Dedifferentiated amniotic fluid mesenchymal stem cell (primary cell): Measurements from ENCODE around the gene FRMD8.

ENCODE experiments used
- DNase-seq: peaks from one replicate; pipeline ENCODE4 v3.0.0-alpha.2; 2016; ENCODE audit errors: extremely low spot score

Gene FRMD8

DNA sequence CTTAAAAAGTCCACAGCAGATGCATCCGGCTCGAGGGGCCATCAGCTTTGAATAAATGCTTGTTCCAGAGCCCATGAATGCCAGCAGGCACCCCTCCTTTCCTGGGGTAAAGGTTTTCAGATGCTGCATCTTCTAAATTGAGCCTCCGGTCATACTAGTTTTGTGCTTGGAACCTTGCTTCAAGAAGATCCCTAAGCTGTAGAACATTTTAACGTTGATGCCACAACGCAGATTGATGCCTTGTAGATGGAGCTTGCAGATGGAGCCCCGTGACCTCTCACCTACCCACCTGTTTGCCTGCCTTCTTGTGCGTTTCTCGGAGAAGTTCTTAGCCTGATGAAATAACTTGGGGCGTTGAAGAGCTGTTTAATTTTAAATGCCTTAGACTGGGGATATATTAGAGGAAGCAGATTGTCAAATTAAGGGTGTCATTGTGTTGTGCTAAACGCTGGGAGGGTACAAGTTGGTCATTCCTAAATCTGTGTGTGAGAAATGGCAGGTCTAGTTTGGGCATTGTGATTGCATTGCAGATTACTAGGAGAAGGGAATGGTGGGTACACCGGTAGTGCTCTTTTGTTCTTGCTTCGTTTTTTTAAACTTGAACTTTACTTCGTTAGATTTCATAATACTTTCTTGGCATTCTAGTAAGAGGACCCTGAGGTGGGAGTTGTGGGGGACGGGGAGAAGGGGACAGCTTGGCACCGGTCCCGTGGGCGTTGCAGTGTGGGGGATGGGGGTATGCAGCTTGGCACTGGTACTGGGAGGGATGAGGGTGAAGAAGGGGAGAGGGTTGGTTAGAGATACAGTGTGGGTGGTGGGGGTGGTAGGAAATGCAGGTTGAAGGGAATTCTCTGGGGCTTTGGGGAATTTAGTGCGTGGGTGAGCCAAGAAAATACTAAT is 38.0 kb downstream of the FRMD8 start:
- no peak for DNase-seq

DNA sequence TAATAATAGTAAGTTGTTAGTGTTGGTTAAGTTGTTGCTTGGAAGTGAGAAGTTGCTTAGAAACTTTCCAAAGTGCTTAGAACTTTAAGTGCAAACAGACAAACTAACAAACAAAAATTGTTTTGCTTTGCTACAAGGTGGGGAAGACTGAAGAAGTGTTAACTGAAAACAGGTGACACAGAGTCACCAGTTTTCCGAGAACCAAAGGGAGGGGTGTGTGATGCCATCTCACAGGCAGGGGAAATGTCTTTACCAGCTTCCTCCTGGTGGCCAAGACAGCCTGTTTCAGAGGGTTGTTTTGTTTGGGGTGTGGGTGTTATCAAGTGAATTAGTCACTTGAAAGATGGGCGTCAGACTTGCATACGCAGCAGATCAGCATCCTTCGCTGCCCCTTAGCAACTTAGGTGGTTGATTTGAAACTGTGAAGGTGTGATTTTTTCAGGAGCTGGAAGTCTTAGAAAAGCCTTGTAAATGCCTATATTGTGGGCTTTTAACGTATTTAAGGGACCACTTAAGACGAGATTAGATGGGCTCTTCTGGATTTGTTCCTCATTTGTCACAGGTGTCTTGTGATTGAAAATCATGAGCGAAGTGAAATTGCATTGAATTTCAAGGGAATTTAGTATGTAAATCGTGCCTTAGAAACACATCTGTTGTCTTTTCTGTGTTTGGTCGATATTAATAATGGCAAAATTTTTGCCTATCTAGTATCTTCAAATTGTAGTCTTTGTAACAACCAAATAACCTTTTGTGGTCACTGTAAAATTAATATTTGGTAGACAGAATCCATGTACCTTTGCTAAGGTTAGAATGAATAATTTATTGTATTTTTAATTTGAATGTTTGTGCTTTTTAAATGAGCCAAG is 38.9 kb downstream of the FRMD8 start:
- peak; percentile 57 for DNase-seq

DNA sequence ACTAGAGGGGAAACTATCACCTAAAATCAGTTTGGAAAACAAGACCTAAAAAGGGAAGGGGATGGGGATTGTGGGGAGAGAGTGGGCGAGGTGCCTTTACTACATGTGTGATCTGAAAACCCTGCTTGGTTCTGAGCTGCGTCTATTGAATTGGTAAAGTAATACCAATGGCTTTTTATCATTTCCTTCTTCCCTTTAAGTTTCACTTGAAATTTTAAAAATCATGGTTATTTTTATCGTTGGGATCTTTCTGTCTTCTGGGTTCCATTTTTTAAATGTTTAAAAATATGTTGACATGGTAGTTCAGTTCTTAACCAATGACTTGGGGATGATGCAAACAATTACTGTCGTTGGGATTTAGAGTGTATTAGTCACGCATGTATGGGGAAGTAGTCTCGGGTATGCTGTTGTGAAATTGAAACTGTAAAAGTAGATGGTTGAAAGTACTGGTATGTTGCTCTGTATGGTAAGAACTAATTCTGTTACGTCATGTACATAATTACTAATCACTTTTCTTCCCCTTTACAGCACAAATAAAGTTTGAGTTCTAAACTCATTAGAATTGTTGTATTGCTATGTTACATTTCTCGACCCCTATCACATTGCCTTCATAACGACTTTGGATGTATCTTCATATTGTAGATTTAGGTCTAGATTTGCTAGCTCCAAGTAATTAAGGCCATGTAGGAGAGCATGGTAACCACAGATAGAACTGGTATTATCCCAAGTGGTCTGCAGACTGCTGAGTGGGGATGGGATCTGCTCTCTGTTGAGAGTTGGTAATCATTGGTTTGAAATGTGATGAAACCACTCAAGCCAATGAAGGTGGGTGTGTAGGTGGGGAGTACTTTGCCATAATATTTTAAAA is 39.8 kb downstream of the FRMD8 start:
- DNase-seq = peak; percentile 82

DNA sequence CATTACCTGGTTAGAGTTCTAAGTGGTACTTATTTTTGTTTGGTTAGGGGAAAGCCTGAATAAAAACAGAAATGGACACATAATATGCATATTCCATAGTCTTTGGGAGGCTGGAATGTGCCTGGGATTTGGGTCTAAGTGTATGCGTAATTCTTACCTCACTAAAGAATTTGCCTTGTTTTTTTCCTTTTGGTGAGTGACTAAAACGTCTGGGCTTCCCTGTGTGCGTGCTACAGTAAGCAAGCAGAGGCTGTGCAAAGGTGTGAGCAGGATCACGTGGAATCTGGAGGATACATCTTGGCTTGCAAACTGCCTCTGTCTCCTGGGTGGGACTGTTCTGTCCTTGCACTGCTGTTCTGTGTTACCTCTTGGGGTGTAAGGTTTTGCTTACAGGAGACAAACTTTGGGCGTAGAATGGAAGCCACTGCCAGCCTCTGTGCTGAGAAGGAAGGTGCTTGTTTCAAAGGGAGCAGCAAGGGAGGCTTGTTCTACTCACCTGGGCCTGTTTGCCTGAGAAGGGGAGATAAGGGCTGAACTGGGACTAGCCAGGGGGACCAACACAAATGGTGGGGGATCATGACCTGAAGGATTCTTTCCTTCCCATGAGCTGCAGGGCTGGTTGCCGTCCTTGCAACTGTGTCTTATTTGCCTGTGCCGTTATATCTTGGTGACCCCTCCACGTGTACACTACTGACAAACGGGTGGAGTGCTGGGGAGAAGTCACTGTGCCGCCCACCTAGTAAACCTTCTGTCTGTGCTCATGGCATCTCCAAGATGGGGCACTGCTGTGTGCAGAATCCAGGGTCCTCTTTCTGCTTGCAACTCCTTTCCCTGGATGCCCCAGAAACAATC is 40.6 kb downstream of the FRMD8 start:
- DNase-seq = peak; percentile 63

DNA sequence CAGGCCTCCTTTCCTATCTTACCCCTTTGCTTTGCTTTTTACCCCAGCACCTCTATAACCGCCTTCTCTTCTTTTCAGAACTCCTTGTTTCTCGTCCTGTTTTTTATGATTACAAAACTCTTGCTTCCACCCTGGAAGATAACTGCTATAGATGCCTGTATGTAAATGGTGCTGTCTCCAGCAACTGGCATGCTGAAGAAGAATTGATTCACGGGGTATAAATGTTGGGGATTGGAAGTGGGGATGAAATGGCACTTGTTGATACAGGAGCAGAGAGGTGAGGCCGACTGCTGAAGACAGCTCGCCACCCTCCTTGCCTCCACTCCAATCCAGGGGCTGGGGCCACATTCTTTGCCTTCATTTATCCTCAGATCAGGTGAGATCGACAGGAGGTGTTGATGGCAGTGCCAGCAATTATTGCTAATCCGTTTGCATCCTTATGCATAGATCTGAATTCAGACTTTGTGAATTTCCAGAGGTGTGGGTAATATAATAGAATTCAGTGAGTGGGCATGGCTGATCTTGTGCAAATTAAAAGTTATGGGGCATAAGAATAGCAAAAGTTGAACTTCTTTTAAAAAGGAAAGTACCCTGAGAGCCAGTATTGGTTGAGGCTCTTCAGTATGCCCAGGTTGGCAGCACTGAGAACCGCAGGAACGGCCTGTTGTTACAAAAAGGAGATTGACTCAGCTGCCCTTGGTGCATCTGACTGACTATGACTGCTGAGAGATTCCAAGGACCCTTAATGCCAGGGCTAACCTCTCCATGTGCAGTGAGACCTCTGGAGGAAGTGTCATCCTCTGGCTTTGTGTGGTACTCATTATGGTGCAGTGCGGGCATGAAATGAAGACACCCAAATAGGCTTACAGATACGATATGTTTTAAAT is 41.5 kb downstream of the FRMD8 start:
- peak; percentile 62 for DNase-seq

DNA sequence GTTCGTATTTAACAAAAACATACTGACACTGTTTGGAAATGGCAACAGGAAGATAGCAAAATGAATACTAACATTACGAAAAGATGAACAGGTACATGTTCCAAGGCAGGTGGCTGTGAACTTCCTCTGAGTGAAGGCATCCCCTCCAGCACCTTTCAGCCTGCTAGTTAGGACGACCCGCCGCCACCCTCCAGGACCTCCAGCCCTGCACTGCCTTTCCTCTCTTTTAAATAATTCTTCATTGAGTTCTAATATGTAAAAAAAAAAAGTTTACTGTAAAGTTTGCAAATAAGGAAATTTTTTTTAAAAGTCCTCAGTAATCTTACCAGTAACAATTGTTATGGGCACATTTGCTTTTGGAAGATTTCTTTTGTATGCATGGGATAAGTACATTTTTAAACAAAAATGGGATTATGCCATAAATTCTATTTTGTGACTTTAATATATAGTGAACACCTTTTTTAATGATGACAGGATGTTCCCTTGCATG is 42.2 kb downstream of the FRMD8 start:
- no peak for DNase-seq

DNA sequence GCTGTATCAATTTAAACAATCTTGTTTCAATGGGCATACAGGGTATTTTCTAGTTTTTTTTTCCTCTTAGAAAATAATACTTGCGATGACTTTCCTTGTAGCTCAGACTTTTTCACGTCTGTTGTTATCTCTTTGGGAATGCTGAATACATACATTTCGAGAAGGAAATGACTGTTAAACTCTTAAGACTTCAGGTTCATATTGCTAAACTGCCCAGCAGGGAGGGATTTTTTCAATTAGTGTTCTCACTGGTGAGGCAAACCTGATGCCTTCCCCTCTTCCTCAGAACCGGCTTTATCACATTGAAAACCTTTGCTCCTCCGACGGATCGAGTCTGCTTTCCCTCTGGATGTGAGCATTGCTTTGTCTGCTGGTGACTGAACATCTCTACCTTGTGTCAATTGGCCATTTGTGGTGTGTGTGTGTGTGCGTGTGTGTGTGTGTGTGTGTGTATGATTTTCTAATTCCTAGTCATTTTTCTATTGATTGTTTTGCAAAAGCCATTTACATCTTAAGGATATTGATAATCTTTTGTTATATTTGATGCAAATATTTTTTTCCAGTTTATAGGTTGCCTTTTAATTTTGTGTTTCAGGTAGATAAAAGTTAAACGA is 42.7 kb downstream of the FRMD8 start:
- peak; percentile 63 for DNase-seq

DNA sequence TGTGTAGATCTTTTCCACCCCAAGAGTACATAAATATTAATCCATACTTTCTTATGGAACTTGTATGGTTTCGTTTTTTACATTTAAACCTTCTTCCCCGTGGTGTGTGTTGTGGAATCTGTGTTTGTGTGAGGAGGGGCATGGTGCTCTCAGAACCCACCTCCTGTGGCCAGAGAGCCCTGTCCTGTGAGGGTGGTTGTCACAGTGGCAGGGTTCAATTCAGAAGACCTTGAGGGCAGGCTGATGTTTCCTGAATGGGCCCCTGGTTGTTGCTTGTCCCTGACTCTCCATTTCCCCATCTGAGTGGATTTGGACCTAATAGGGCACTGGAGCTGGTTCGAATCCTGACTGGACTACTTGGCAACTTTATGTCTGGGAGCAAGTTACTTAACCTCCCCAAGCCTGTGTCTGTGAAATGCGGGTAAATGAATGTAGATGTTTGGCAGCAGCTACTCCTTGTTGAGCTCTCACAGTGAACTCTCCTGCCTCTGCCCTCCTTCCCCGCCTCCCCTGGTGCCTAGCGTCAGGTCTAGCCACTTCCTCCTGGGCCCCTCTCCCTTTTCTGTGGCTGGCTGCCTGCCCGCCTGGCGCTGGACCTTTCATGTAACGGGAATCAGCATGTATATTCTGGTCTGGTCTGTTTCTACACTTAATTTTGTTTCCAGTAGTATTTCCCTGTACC is 43.4 kb downstream of the FRMD8 start:
- peak; percentile 64 for DNase-seq

DNA sequence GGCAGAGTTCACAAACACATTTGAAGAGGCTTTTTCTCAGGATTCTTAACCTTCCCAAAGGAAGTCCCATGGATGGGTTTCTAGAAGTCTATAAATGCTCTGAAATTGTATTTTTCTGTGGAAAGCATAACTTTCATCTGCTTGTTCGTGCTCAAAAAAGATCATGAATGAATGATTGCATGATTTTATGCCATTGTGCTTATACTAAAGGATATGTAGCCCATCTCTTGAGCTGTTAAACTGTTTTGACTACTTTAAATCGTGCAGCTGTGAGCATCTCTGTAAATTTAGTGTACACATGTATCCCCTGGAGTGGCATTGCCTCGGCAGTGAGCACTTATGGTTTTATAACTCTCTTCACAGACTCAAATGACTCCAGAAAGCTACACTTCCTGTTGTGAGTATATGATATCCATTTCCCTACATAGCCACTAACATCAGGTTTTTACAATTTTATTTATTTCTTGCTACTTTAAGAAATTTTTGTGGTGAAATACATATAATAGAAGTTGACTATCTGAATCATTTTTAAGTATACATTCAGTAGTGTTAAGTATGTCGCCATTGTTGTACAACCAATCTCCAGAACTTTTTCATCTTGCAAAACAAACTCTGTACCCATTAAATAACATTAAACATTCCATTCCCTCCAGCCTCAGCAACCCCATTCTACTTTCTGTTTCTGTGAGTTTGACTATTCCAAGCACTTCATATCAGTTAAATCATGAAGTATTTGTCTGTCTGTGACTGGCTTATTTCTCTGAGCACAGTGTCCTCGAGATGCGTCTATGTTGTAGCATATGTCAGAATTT is 44.2 kb downstream of the FRMD8 start:
- no peak for DNase-seq

DNA sequence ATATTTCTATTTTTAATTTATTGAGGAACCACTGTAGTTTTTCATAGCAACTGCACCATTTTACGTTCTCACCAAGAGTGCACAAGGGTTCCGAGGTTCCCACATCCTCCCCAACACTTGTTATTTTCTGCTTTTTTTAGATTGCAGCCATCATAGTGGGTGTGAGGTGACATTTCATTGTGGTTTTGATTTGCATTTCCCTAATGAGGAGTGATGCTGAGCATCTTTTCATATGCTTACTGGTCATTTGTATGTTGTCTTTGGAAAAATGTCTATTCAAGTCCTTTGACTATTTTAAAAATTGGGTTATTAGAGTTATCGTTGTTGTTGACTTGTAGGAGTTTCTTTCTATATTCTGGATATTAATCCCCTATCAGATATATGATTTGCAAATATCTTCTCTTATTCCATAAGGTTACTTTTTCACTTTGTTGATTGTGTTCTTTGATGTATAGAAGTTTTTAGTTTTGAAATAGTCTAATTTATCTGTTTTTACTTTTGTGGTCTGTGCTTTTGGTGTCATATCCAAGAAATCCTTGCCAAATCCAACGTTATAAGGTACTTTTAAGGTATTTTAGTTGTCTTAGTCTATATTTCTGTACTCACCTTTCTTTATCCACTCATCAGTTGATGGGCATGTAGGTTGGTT is 45.1 kb downstream of the FRMD8 start:
- DNase-seq = no peak

DNA sequence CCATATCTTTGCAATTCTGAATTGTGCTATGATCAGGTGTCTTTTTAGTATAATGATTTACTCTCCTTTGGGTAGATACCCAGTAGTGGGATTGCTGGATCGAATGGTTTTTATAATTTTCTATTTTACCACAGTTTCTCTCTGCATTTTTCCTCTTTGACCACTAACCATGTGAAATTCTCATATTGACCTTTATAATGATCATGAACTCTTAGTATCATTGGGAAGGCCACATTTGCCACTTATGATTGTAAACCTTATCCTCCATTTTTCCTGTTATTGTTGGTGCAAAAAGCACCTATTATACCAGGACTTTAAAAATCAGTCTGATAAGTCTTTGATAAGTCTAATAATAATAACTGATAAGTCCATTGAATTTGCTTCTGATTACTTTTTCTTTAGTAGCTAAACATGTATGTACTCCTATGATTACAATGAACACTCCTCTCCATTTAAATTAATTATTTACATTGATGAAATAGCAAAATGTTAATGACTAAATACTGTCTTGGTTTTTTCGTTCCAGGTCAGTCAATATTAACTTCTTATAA is 45.7 kb downstream of the FRMD8 start:
- DNase-seq = no peak

DNA sequence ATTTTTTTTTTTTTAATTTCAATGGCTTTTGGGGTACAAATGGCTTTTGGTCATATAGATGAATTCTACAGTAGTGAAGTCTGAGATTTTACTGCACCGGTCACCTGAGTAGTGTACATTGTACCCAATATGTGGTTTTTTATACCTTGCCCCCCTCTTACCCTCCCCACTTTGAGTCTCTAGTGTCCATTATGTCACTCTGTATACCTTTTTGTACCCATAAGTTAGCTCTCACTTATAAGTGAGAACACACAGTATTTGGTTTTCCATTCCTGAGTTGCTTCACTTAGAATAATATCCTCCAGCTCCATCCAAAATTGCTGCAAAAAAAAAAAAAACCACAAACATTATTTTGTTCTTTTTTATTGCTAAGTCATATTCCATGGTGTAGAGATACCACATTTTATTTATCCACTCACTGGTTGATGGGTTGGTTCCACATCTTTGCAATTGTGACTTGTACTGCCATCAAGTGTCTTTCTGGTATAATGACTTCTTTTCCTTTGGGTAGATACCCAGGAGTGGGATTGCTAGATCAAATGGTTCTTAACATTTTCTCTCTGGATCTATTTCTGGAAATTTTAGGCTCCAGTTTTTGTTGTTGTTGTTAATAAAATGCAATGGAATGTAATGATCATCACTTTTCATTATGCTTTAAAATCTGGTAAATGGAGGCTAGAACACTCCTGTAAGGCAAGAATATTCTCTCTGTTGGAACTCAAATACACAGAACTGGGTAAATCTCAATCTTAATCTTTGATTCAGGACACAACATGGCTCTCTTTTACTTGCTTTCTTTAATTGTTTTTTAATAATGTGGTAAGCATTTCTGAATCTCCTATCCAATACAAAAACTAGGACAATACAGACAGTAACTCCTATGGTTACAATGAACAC is 46.5 kb downstream of the FRMD8 start:
- peak; percentile 54 for DNase-seq

DNA sequence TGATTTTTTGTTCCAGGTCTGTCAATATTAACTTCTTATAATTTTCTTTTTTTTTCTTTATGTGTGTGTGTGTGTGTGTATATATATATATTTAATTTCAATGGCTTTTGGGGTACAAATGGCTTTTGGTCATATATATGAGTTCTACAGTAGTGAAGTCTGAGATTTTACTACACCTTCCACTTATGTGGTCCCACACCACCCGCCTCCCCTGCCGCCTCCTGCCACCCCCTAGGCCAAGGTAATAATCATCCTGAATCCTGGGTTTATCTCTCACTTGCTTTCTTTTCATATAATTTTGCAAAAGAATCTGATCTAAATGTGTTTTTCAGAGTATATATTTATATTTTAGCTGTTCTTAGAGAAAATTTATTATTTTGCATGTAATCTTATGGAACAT is 47.2 kb downstream of the FRMD8 start:
- no peak for DNase-seq

DNA sequence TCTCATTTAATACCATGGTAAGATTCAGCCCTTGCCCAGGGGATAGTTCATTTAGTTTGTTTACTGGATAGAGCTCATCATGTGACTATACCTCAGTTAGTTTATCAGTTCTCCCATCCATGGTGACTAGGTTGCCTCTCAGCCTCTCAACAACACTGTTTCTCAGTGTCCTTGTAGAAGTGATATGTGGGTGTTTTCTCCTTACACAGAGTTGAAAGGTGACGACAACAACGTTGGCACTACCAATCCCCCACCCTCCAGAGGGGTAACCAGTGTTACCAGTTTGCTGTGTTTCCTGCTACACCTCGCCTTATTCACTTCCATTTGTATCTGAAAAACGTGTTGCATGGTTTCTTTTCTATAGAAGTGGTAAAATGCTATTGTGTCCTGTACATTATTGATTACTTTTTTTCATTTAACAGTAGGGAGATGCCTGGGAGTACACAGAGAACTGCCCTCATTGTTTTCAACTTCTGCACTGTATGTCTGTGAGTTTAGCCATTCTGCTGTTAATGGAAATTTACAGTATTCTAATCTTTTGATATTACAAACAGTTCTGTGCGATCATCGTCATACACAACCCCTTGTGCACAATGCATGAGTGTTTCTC is 47.7 kb downstream of the FRMD8 start:
- no peak for DNase-seq

DNA sequence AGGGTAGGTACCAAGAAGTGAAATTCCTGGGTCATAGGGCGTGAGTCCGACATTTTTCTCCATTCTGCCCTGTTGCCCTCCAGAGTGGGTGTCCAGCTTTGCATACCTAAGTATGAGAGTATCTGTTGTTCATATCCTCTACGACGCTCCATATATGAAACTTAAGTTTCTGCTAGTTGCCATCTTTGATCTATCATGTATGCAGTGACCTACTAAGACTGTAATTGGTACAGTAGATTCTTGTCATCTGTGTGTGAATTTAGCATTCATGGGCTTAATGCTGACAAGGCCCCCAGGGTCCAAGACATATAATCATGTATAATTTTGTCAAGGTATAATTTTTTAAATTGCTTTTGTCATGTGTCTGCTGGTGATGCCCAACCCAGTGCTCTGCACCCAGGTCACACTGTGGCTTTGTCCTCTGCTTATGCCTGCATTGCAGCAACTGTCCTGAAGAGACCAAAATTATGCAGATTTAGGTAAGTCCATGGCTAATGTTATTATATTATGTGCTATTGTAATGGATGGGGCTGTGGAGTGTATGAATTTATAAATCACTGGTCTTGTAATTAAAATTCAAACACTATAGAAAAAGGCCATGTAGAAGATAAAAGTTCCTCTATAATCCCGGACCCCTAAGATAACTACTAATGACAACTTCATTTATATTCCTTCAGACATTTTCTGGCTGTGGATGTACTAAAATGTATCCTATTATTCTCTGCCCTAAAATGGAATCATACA is 48.4 kb downstream of the FRMD8 start:
- DNase-seq = no peak
